MV-4-11 (cell line): Measurements from ENCODE around the gene SPTBN1.

Experiments
- DNase-seq: peaks from one replicate; lab custom pipeline; 2025; lab: John Stamatoyannopoulos, UW

The SPTBN1 gene

GRCh38 chr2:54553775-54554174 lies 97.6 kb downstream of the SPTBN1 start:
- no peak for DNase-seq

DNA sequence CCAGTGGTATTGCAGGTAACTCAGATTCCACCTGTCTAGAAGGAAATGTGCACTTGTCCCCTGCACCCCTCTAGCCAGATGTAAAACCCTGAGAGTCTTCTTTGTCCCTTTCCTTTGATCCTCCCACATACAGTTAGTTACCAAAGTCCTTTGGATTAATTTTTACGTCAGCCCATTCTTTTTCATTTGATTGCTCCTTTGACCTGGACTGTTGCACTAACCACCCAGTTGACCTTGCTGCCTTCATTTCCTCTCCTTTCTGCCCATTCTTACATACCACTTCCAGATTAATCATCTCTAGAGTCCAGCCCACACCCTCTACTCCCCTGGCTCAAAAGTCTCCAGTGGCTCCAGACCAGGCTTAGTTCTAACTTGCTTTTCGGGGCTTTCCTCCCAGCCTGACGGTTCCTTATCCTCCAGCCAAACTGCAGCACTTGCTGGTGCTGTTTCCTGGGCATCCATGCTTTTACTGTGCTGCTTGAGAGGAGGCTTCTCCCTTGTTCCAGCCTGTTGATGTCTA lies 99.3 kb downstream of the SPTBN1 start:
- no peak for DNase-seq

DNA sequence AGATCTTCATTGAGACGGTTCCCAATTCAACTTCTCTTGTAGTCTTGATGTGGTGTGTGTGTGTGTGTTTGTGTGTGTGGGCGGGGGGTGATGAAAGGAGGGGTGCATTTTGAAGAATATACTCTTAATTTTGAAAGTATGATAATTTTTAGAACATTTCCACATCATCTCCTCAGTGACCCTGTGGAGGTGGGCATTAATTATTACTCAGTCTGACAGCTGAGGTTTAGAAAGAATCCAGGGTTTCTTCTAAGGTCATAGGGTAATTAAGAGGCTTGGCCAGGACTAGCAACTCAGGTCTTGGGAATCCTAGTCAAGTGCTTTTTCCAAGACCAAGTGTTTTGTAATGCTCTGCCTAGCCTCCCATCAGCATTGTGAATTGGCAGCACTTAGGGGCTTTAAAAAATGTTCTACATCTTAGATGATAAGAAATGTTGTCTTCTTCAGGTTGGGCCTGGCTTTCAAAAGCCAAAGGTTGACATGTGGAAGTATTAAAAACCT lies 100.5 kb downstream of the SPTBN1 start:
- no peak for DNase-seq

DNA sequence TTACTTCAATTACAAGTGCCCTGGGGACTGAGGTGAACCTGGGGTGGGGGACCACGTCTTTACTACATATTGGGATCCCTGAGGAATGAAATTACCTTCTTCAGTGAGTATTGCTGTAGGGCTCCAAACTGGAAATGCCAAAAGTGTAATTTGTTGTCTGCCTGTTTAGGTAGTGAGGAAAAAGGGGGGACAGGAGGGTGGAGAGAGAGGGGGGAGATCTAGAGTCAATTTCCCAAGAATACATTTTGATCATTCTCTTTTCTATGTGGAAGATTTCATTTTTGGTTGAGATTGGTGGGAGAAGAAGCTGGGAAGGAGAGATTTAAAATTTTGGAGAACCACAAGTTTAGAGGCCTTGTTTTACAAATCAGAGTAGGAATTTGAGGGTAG lies 101.1 kb downstream of the SPTBN1 start:
- DNase-seq, result no peak

DNA sequence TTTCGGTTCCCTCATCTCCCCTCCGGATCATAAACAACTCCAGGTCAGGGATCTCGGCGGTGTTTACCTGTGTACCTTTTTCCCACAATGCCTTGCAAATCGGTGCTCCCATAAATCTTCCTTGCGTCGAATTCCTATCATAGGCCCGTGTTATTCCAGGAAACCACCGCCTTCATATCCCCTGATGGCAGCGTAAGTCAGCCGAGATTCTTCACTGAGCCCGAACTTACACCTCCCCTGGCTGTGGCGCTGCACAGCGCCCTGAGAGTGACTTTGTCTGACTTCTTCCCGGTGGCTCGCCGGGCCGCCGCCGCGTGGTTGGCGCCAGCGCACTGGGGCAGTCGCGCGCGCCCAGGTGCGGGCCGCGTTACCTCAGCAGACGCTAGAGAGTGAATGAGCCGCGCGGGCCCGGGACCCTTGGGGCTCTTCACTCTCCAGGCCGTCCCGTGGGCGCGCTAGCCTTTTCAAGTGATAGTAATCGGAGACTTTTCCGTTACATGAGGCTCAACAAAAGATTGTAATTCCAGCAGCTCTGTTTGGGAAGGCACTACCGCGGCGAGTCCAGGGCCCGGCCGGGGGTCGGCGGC lies 101.6 kb downstream of the SPTBN1 start:
- no peak for DNase-seq

- DNase-seq, result no peak
Observed at GRCh38 chr2:54558188-54559005, 102.3 kb downstream of the SPTBN1 start.

DNA sequence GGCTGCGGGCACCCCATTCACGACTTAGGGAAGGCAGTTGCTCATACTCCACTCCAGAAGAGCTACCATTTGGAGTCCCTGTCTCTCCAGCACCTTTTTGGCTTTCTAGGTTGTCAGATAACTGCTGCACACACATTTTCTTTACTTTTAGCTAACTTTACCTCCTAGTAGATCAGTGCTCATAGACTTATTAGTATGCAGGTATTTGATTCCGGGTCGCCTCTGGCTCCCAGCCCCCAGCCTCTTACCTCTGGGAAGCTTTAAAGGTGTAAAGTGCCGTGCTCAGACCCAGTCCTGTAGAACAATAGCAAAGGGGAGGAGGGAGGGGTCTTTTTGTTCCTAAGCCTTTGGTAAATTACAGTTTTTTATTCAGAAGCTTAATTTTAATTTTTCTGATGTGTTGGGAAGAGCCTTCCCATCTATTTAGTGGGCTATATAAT lies 102.9 kb downstream of the SPTBN1 start:
- no peak for DNase-seq

DNA sequence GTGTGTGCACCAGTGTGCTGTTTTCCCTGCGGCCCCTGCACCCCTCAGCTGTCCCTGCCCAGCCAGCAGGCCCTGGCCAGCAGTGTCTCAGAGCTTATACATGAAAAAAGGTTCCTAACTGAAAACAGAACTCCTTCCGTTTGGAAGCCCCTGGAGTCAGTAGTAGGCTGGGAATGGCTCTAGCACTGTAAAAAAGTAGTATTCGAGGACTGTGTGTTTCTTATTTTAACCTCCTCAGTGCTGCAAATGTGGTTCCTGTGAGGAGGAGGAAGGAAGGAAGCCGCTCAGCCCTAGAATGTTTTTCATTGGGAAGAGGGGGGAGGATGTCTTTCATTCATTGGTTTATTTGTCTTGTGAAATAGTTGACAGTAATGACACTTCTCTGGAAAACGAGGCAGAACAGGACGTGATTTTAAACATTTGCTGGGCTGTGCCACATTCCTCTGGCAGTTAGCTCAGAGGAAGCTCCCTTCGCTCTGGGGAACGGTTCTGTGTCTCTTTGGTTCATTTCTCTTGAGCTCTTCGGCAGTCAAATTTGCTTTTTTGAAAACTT lies 103.5 kb downstream of the SPTBN1 start:
- peak; percentile 72 for DNase-seq

- DNase-seq, result peak; percentile 92
Observed at GRCh38 chr2:54560146-54560881, 104.2 kb downstream of the SPTBN1 start.

GRCh38 chr2:54561010-54561409 lies 104.9 kb downstream of the SPTBN1 start:
- no peak for DNase-seq

GRCh38 chr2:54564439-54564838 lies 108.3 kb downstream of the SPTBN1 start:
- no peak for DNase-seq

DNA sequence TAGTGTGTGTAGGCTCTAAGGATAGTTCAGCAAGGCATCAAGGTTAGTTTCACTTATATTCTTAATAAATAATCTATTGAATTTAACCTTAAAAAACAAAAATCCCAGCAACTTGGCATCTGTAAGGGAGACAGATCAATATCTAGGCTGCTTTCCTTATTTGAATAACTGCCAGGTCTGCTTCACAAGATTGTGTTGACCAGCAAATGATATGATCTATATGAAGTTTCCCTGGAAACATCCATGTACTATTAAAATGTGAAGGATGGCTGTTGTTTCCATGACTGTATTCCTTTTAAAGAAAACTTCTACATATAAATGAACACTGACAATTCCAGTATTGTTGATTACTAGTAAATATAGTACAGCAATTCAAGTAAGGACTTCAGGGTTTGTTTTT lies 109.4 kb downstream of the SPTBN1 start:
- DNase-seq, result no peak

DNA sequence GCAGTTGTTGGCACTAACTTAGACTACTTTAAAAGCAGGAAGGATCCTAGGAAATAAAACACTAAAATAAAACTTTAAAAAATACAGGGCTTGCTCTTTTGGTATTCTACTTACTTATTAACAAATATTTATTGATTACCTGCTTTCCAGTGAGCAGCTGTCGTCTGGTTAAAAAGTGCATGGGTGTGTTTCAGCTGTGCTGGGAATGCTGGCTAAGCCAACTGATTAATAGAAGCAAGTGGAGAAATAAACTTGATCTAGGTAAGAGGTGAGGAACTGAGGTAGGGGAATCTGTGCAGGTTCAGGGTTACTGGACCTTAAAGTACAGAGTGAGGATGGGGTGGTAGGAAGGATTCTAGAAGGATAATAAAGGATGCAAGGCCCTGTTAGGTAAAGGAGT lies 110.8 kb downstream of the SPTBN1 start:
- DNase-seq, result no peak

GRCh38 chr2:54568876-54569321 lies 112.8 kb downstream of the SPTBN1 start:
- DNase-seq, result no peak

DNA sequence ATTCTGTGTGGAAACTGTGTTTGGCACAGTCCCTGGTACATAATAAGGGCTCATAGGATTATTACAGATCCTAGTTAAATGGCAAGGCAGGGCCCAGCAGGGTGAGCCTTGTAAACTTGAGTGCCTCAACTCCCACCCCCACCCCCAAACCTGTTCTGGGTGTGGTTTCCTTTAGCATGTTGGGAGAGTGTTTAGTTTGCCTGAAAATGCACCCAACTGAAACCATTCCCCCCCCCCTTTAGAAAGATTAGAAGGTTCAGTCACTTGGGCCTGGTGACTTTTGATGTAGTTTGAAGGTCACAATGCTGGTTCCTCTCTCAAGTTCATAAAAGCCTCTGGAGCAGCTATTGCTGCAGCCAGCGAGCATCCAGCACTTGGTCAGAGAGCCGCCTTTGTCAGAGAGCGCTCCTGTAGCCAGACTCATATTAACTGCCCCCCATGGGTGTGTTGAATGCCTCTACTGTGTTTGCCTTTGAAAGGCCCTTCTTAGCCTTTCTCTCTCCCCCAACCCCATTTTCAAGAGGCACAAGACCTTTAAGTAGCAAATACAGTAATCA lies 113.7 kb downstream of the SPTBN1 start:
- DNase-seq, result no peak

DNA sequence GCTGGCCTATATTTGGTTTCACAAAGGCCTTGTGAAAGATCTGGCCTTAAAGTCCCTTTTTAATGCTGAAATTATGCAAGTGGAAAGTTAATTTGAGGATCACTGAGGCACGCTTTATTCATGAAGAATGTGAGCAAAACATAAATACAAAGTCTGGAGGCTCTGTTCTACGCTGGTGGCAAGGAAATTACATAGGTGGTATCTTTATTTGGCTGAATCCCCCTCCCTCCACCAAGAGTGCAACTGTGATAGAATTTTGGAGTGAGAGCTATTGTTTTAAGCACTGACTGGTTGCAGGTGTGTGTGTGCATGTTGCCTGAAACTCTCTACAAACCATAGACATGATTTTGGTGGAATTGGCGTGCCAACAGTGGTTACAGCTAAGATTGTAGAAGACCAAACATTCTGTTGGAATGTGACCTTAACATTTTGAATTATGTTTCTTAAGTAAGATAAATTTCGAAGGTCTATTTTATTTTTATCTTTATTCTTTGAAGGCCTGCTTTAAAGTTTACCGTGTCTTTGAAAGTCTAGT lies 114.3 kb downstream of the SPTBN1 start:
- no peak for DNase-seq

- DNase-seq, result peak; percentile 93
Observed at GRCh38 chr2:54570925-54571694, 115.0 kb downstream of the SPTBN1 start.

DNA sequence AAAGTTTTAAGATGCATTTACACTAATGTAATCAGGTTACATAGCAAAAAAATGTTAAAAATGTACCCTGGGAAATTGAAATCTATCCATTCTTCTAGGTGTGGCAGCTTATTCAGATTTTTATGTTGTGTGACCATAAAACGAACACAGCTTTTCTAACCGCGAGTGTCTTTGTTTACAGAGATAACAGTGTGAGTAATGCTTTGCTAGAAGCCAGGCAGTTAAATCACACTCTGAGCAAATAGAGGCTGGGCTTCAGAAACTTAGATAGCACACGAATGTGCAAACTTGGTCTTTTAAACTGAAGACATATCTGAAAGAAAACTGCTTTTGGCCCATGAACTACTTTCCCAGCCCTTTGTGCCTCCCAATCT lies 116.1 kb downstream of the SPTBN1 start:
- DNase-seq, result no peak

DNA sequence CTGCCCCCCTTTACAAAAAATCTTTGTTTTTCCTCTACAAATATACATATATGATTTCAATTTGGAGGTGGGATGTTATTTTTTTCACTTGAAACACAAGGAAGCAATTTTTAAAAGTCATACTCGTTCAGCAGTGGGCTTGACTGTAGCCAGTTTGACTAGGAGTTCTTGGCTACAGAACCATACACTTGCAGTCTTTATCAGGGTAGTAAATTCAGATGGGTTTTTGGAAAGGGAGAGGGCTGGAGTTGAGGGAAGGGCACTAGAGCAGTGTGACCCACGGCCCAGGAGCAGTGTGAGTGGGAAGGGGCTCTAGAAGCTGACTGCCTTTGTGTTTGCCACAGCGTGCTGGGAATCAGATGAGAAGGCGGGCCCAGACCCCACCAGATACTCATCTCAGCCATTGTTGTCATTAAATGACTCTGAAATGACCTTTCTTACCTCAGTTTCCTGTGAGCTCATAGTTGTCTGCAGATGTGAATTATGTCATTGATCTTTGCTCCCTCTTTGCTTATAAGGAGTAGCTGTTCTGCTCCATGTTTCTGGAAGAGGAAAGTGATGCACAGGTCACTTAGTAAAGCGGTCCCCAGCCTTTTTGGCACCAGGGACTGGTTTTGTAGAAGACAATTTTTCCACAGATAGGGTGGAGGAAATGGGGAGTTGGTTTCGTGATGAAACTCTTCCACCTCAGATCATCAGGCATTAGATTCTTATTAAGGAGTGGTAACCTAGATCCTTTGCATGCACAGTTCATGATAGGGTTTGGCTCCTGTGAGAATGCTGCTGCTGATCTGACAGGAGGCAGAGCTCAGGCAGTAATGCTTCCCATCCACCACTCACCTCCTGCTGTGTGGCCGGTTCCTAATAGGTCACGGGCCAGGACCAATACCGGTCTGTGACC lies 116.8 kb downstream of the SPTBN1 start:
- DNase-seq, result no peak

DNA sequence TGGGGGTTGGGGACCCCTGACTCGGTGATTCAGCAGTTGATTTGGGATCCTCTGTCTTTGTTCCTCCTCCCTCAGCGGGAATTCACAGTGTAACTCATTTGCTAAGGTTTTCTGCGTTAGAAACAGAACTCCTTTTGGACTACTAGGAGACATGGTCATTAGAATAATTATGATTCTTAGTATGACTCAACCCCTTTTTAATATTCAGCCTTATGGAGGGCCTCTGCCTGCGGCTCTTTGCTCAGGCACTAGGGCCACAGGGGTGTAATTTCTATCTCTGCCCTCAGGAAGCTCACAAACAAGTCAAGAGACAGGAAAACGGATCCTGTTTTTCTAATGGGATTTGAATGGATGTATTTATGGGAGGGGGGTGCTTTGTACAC lies 117.4 kb downstream of the SPTBN1 start:
- DNase-seq, result no peak
